Measurements from ENCODE around the gene NHEJ1. TPM values are rescaled to one million over a fixed set of nuclear protein-coding genes. Genes with fewer than 3 reads are reported as not detected.

The NHEJ1 gene
- total RNA-seq, 1 donor from 2014 or later: 17.7 TPM

Small RNAs within 50 kb of the gene (microRNA-seq; reads per million reads assigned to microRNA genes)
- gene MIR3131 (ENCODE audit: borderline number of aligned reads, unreplicated experiment): 20.3 reads per million, percentile 30 among the genes with 10 or more reads in this experiment

Other genes with a start within 250 kb of the NHEJ1 start
- gene CDK5R2, start 201.1 kb downstream of the NHEJ1 start, total RNA-seq: 5.1 and 6.2 TPM in 2 replicates
- 13.5 and 15.6 TPM in 2 replicates for gene FEV, start 175.6 kb downstream of the NHEJ1 start, total RNA-seq
- 24.4 and 30.1 TPM in 2 replicates for gene CRYBA2, start 167.4 kb downstream of the NHEJ1 start, total RNA-seq
- 0.65 and 0.67 TPM in 2 replicates for gene CFAP65, start 119.3 kb downstream of the NHEJ1 start, total RNA-seq
- 17.3 and 24.1 TPM in 2 replicates for gene IHH, start 99.9 kb downstream of the NHEJ1 start, total RNA-seq
- gene SLC23A3, start 9.2 kb upstream of the NHEJ1 start, total RNA-seq: 1.7 and 2.8 TPM in 2 replicates
- 38.9 and 40.8 TPM in 2 replicates for gene CNPPD1, start 16.1 kb upstream of the NHEJ1 start, total RNA-seq
- gene RETREG2, start 17.5 kb upstream of the NHEJ1 start, total RNA-seq: 77.0 and 77.4 TPM in 2 replicates
- gene ZFAND2B, start 46.0 kb upstream of the NHEJ1 start, total RNA-seq: 29.3 and 29.6 TPM in 2 replicates
- 26.7 and 29.9 TPM in 2 replicates for gene ABCB6, start 58.1 kb upstream of the NHEJ1 start, total RNA-seq
- 40.6 and 43.6 TPM in 2 replicates for gene ATG9A, start 68.8 kb upstream of the NHEJ1 start, total RNA-seq
- gene ANKZF1, start 69.0 kb upstream of the NHEJ1 start, total RNA-seq: 64.3 and 66.7 TPM in 2 replicates
- 11.8 and 13.5 TPM in 2 replicates for gene GLB1L, start 84.6 kb upstream of the NHEJ1 start, total RNA-seq
- gene STK16, start 84.7 kb upstream of the NHEJ1 start, total RNA-seq: 23.2 and 24.1 TPM in 2 replicates
- gene TUBA4B, start 92.4 kb upstream of the NHEJ1 start, total RNA-seq: not detected in 2 replicates
- 8.3 and 9.1 TPM in 2 replicates for gene TUBA4A, start 93.1 kb upstream of the NHEJ1 start, total RNA-seq
- gene DNAJB2, start 118.6 kb upstream of the NHEJ1 start, total RNA-seq: 66.2 and 69.5 TPM in 2 replicates
- 30.2 and 30.5 TPM in 2 replicates for gene PTPRN, start 148.6 kb upstream of the NHEJ1 start, total RNA-seq
- not detected in 2 replicates for gene RESP18, start 171.9 kb upstream of the NHEJ1 start, total RNA-seq
- gene DNPEP, start 227.1 kb upstream of the NHEJ1 start, total RNA-seq: 36.0 and 47.0 TPM in 2 replicates

Data from progenitor cell of endocrine pancreas (in vitro differentiated cells).